Right lobe of liver (tissue), 4 donors: ENCODE data around the gene ASTN1.

Experiments
- CTCF ChIP-seq, 4 donors: fragments of 200-600 bp in 3 of 4; fragments of 450-650 bp in 1 of 4; IDR thresholded peaks; one replicate each; pipeline versions ENCODE4 v1.5.1 to v1.8.0; 2016 to 2022; ENCODE audit warnings: antibody characterized with exemption in 4 of 4, mild to moderate bottlenecking in 2 of 4
- POLR2A ChIP-seq: fragments of 450-650 bp; IDR thresholded peaks from one replicate; pipeline ENCODE4 v1.6.1; 2017; ENCODE audit warnings: antibody characterized with exemption, mild to moderate bottlenecking
- donor health status: DM: no; HTN: no; CAD: no.
- donor health status: DM: no; HTN: no; CAD: no.
- donor health status: DM: no; HTN: yes; CAD: no.

- no peak for TF ChIP-seq POLR2A
- no peak for TF ChIP-seq CTCF (IDR thresholded peaks at IDR 0.05)
These were observed 326.1 kb downstream of the ASTN1 start for GRCh38 chr1:176838276-176838995.
